ENCODE results near the gene WDR88.

WDR88 gene

DNA sequence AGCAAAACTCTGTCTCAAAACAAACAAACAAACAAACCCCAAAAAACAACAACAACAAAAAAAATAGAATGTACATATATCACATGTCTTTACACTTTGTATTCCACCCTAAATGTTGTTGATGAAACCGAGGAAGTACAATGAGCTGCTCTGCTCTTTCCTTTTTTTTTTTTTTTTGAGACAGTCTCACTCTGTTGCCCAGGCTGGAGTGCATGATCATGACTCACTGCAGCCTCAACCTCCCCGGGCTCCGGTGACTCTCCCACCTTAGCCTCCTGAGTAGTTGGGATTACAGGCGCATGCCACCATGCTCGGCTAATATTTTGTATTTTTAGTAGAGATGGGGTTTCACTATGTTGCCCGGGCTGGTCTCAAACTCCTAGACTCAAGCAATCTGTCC is 31.6 kb downstream of the WDR88 start:
- TF ChIP-seq, protein P1, sequence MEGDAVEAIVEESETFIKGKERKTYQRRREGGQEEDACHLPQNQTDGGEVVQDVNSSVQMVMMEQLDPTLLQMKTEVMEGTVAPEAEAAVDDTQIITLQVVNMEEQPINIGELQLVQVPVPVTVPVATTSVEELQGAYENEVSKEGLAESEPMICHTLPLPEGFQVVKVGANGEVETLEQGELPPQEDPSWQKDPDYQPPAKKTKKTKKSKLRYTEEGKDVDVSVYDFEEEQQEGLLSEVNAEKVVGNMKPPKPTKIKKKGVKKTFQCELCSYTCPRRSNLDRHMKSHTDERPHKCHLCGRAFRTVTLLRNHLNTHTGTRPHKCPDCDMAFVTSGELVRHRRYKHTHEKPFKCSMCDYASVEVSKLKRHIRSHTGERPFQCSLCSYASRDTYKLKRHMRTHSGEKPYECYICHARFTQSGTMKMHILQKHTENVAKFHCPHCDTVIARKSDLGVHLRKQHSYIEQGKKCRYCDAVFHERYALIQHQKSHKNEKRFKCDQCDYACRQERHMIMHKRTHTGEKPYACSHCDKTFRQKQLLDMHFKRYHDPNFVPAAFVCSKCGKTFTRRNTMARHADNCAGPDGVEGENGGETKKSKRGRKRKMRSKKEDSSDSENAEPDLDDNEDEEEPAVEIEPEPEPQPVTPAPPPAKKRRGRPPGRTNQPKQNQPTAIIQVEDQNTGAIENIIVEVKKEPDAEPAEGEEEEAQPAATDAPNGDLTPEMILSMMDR (IDR thresholded peaks at IDR 0.05): no peak

DNA sequence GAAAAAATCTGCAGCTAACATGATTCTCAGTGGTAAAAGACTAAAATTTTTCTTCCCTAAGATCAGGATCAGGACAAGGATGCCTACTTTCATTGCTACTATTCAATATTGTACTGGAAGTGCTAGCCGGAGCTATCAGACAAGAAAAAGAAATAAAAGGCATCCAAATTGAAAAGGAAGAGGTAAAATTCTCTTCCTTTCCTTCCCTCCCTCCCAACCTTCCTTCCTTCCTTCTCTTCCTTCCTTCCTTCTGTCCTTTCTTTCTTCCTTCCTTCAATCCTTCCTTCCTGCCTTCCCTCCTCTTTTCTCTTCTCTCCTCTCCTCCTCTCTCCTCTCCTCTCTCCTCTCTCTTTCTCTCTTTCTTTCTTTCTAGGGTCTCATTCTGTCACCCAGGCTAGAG is 35.5 kb downstream of the WDR88 start:
- TF ChIP-seq, protein P1 (IDR thresholded peaks at IDR 0.05): no peak

DNA sequence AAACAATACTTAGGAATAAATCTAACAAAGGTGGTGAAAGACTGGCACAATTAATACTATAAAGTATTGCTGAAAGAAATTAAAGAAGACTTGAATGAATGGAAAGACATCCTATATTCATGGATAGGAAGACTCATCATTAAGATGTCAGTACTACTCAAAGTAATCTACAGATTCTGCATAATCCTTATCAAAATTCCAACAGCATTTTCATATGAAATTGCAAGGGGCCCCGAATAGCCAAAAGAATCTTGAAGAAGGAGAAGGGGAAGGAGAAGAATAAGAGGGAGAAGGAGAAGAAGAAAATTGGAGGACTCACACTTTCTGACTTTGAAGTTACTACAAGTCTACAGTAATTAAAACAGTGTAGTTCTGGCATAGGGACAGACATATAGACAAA is 36.6 kb downstream of the WDR88 start:
- TF ChIP-seq, protein P1 (IDR thresholded peaks at IDR 0.05): no peak

DNA sequence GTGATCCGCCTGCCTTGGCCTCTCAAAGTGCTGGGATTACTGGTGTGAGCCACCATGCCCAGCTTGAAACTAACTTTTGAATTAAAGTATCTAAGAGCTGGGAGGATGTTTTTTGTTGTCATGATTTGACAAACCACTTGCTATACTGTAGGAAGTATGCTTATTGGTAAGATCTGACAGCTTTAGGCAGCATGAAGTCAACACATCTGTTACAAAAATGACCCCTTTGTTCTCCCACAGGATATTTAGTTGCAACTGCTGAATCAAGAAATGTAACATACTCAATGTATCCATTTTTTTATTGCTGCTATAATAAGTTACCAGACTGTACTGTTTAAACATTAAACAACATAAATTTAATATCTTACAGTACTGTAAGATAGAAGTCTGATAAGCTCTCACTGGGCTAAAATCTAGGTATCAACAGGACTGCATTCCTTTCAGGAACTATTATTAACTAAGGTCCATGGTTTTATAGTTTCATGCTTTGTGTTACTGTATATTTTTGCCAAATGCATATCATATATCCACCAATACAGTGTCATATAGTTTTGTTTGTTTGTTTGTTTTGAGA is 39.4 kb downstream of the WDR88 start:
- TF ChIP-seq, protein P1 (IDR thresholded peaks at IDR 0.05): no peak

DNA sequence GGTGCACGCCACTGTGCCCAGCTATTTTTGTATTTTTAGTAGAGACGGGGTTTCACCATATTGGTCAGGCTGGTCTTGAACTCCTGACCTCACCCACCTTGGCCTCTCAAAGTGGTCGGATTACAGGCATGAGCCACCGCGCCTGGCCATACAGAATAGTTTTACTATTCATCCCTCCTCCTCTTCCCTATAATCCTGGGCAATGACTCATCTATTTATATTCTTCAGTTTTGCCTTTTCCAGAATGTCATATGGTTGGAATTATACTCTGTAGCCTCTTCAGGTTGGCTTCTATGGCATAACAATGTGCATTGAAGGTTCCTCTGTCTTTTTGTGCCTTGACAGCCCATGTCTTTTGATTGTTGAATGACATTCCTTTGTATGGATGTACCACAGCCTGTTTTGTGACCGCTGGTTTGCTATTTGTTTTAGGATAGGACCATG is 40.0 kb downstream of the WDR88 start:
- TF ChIP-seq, protein P1 (IDR thresholded peaks at IDR 0.05): no peak

DNA sequence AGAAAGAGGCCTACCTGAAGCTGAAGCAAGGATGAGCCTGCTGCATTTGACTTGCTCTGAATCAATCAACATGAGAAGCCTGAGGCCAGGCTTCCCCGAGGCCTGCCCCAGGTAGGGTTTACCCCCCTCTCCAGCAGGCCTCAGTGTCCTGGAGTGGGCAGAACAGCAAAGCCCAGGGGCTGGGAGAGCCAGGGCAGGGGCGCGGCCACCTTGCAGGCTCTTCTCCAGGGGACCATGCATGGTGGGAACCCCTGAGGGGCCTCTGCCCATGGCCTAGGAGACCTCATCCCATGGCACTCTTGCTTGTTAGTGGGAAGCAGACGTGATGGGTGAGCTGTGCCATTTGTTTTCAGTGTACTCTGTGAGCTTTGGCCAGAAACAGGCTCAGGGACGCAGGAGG is 42.3 kb downstream of the WDR88 start:
- TF ChIP-seq, protein P1 (IDR thresholded peaks at IDR 0.05): no peak

DNA sequence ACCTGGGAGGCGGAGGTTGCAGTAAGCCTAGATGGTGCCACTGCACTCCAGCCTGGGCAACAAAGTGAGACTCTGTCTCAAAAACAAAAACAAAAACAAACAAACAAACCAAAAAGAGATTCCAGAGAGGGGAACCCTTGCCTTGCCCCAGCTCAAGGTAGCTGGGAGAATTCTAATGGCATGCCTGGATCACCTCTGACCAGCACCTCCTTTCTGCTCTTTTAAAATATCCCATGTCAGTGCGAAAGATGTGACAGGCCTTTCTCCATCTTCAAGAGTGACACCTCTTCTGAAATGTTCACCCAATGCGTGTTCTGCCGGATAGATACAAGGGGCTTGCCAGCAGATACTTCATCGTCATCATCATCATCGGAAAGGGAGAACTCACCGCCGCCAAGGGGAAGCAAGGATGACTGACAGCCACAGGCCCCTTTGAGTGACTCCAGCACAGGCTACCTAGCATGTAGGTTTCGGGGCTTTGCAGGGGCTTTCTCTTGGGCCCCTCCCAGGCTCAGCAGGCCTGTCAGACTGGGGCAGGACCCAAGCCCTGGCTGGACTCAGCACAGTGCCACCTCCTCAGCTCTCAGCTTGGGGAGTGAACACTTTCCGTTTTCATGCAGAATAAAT is 43.4 kb downstream of the WDR88 start:
- TF ChIP-seq, protein P1 (IDR thresholded peaks at IDR 0.05): no peak

All from LNCAP (cell line).